Measurements from ENCODE around the gene CACNA2D1.

DNA sequence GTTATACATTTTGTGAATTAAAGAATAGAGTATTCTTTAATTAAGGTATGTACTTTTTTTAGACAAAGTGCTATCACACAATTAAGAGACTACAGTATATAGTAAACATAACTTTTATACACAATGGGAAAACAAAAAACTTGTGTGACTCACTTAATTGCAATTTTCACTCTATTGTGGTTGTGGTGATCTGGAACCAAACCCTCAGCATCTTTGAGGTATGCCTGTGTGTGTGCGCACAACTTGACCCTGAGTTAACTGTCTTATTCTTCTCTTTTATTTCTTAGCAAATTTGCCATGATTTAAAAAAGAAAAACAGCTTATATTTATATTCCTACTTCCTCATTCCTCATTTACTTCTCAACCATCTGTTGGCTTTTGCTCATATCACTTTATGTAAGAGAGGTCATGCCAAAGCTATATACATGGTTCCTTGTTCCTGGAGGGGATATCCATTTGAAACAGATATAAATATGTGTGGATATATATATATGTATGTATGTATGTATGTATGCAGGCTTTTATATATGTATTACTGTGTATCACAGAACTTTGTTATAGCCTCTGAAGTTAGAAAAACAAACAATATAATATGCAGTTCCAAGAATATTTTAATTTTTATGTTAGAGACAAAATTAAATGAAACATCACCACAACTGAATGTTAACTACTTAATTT lies 414.2 kb downstream of the CACNA2D1 start:
- TF ChIP-seq, protein P1, sequence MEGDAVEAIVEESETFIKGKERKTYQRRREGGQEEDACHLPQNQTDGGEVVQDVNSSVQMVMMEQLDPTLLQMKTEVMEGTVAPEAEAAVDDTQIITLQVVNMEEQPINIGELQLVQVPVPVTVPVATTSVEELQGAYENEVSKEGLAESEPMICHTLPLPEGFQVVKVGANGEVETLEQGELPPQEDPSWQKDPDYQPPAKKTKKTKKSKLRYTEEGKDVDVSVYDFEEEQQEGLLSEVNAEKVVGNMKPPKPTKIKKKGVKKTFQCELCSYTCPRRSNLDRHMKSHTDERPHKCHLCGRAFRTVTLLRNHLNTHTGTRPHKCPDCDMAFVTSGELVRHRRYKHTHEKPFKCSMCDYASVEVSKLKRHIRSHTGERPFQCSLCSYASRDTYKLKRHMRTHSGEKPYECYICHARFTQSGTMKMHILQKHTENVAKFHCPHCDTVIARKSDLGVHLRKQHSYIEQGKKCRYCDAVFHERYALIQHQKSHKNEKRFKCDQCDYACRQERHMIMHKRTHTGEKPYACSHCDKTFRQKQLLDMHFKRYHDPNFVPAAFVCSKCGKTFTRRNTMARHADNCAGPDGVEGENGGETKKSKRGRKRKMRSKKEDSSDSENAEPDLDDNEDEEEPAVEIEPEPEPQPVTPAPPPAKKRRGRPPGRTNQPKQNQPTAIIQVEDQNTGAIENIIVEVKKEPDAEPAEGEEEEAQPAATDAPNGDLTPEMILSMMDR (IDR thresholded peaks at IDR 0.05), result no peak
- TF ChIP-seq POLR2A (IDR thresholded peaks at IDR 0.05), result no peak
